ENCODE measurements around the gene FLYWCH1. TPM values are rescaled to one million over a fixed set of nuclear protein-coding genes. Genes with fewer than 3 reads are reported as not detected.
A peak's percentile ranks its signal among the peaks of the same experiment; 100 is the strongest.

FLYWCH1 gene
- total RNA-seq, 1 experiment from 2014 or later: 12.5 TPM

GRCh38 chr16:2883458-2883908 is 28.2 kb upstream of the FLYWCH1 start:
- no peaks in the 10 kb centered on the region for H3K9me3 ChIP-seq (ENCODE audit: control insufficient read depth, low read depth, low read length)
- no peak overlapping the region for H3K14ac ChIP-seq (ENCODE audit: insufficient read depth, low read length)
- no peak overlapping the region for H3K23ac ChIP-seq (ENCODE audit: insufficient read length, low read depth, low read length)
- Mint-ChIP-seq H3K4me1 (peaks cover 5 to 6% of the 10 kb centered on the region in 2 experiments), H3K27me3 (ENCODE audit: low read depth) (peaks cover 22% of the 10 kb centered on the region), H3K27ac (peak overlapping the region in 1 of 3 experiments; percentile 40; a peak in 1 of 7 replicates), H3K4me3 (peak overlapping the region; percentile 82 to 90), H3K9me3 (peaks cover 0 to 7% of the 10 kb centered on the region in 2 experiments; a peak in 3 of 5 replicates), H3K36me3 (ENCODE audit: insufficient read depth in 1 of 3, low read depth in 3 of 3) (peaks cover 0 to 2% (median 0%) of the 10 kb centered on the region in 3 experiments; a peak in 1 of 7 replicates)
- no peak overlapping the region for H3K4ac ChIP-seq (ENCODE audit: low read depth, low read length)
- no peaks in the 10 kb centered on the region for H3K79me2 ChIP-seq (ENCODE audit: insufficient read depth, low read length)
- H3K79me1 ChIP-seq (ENCODE audit: insufficient read depth, low read depth, low read length, poor library complexity, severe bottlenecking): no peaks in the 10 kb centered on the region
- no peak overlapping the region for H2BK12ac ChIP-seq (ENCODE audit: insufficient read length, low read depth, low read length)
- H4K5ac ChIP-seq (ENCODE audit: insufficient read length, low read depth, low read length): no peak overlapping the region
- H3K18ac ChIP-seq (ENCODE audit: insufficient read length, low read depth, low read length): no peak overlapping the region
- 0 out of 3 replicates have a peak, but pooled peaks have one; percentile 20 for TF ChIP-seq CTCF (conservative IDR thresholded peaks at IDR 0.05)
- WGBS (ENCODE audit: extremely low coverage, insufficient read length, low lambda C conversion rate): no CpG with 5 or more reads among the region's 31 CpGs
- peak overlapping the region; percentile 59 for H3K4me2 ChIP-seq (ENCODE audit: insufficient read depth, insufficient read length, low read length)
- no peak overlapping the region for H2BK20ac ChIP-seq (ENCODE audit: low read depth, low read length, poor library complexity, severe bottlenecking)
- H4K91ac ChIP-seq (ENCODE audit: insufficient read length, low read depth, low read length): no peak overlapping the region
- H2AFZ ChIP-seq (ENCODE audit: low read length): no peak overlapping the region
- H3K9ac ChIP-seq (ENCODE audit: extremely low read depth, insufficient read length, low read length): peak overlapping the region; percentile 28
- H3K27me3 ChIP-seq (ENCODE audit: insufficient read depth, low read length): no peaks in the 10 kb centered on the region
- H3K27ac ChIP-seq (ENCODE audit: insufficient read length, low read depth, low read length): no peak overlapping the region
- no peak overlapping the region for H4K8ac ChIP-seq (replicated peaks; ENCODE audit: insufficient read length, low read depth, low read length)
- H2BK120ac ChIP-seq (ENCODE audit: low read depth, low read length, poor library complexity, severe bottlenecking): no peak overlapping the region
- peaks cover 6% of the 10 kb centered on the region for H3K23me2 ChIP-seq (ENCODE audit: insufficient read length, low read depth, low read length, poor library complexity, severe bottlenecking)
- no peak overlapping the region for H3K56ac ChIP-seq (ENCODE audit: insufficient read length, low read depth, low read length)
- no peaks in the 10 kb centered on the region for H4K20me1 ChIP-seq (ENCODE audit: control insufficient read depth, insufficient read depth, insufficient read length)
- DNase-seq: no peak
- no peak overlapping the region for H2BK5ac ChIP-seq (ENCODE audit: insufficient read length, low read length)
- no peak overlapping the region for H3T11ph ChIP-seq (ENCODE audit: low read length)
- no peak overlapping the region for H2AK5ac ChIP-seq (ENCODE audit: insufficient read length, low read length)
- no peaks in the 10 kb centered on the region for H3K4me1 ChIP-seq (ENCODE audit: insufficient read depth, low read length)
- H2BK15ac ChIP-seq (ENCODE audit: low read depth, low read length): no peak overlapping the region

All from H9 (cell line).